22Rv1 (cell line): ENCODE measurements around the gene MYL10.

Experiments
- CTCF ChIP-seq: fragments of 450-650 bp; IDR thresholded peaks from 2 replicates; pipeline ENCODE4 v1.5.1; 2017; ENCODE audit warnings: mild to moderate bottlenecking
- ZFX ChIP-seq: fragments of 450-650 bp; IDR thresholded peaks from 2 replicates; pipeline ENCODE4 v1.6.1; 2017; ENCODE audit warnings: antibody characterized with exemption, borderline replicate concordance

GRCh38 chr7:101596898-101597297 is 32.2 kb downstream of the MYL10 start:
- no peak for TF ChIP-seq CTCF
- no peak for TF ChIP-seq ZFX
